Measurements from ENCODE around the gene LMBR1.

LMBR1 gene

DNA sequence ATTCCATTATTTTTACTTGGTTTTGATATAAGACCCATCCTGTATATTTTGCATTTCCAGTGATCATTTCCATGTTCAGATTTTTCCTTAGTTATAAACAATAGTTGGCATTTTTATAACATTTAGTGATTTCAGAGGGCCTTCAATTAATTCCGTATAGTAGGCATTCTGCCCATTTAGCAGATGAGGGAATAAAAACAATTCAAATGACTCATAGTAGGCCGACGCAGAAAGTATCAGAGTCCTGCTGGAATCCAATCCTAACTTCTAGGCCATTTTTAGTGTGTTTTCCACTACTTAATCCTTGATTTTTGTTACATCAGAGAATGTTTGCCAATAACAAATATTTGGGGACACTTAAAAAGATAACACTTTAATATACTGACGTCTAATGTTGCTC, 237.0 kb downstream of the LMBR1 start:
- Histone ChIP-seq H3K9me3 (ENCODE audit: severe bottlenecking) (no peaks in the 10 kb centered on the region), H3K27me3 (ENCODE audit: insufficient read depth, low read depth, severe bottlenecking) (no peaks in the 10 kb centered on the region), H3K4me3 (ENCODE audit: low read depth, low read length) (no peak overlapping the region), H3K36me3 (no peaks in the 10 kb centered on the region), H3K27ac (no peak overlapping the region)
- no peak for DNase-seq
- TF ChIP-seq, protein P1, sequence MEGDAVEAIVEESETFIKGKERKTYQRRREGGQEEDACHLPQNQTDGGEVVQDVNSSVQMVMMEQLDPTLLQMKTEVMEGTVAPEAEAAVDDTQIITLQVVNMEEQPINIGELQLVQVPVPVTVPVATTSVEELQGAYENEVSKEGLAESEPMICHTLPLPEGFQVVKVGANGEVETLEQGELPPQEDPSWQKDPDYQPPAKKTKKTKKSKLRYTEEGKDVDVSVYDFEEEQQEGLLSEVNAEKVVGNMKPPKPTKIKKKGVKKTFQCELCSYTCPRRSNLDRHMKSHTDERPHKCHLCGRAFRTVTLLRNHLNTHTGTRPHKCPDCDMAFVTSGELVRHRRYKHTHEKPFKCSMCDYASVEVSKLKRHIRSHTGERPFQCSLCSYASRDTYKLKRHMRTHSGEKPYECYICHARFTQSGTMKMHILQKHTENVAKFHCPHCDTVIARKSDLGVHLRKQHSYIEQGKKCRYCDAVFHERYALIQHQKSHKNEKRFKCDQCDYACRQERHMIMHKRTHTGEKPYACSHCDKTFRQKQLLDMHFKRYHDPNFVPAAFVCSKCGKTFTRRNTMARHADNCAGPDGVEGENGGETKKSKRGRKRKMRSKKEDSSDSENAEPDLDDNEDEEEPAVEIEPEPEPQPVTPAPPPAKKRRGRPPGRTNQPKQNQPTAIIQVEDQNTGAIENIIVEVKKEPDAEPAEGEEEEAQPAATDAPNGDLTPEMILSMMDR (IDR thresholded peaks at IDR 0.05; ENCODE audit: low read depth, low read length) = no peak

DNA sequence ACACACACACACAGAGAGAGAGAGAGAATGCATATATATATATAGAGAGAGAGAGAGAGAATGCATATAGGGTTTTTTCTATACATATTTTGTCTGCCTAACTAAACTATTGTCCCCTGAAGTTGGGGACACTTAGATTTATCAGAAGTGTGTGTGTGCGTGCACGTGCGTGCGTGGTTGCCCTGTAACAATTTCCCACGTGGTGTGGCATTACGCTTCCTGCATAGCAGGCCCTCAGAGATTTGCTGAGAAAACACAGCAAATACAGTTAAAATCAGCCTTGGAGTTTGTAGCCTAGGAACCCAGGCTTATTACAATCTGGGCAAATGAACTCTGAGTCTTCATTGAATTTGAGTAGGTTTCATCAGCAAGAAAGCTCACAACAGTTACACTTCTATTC, 237.7 kb downstream of the LMBR1 start:
- H3K36me3 ChIP-seq = no peaks in the 10 kb centered on the region
- DNase-seq = no peak
- H3K27me3 ChIP-seq (ENCODE audit: insufficient read depth, low read depth, severe bottlenecking) = no peaks in the 10 kb centered on the region
- no peak overlapping the region for H3K27ac ChIP-seq
- TF ChIP-seq, protein P1 (IDR thresholded peaks at IDR 0.05; ENCODE audit: low read depth, low read length) = no peak
- H3K9me3 ChIP-seq (ENCODE audit: severe bottlenecking) = no peaks in the 10 kb centered on the region
- H3K4me3 ChIP-seq (ENCODE audit: low read depth, low read length) = no peak overlapping the region

DNA sequence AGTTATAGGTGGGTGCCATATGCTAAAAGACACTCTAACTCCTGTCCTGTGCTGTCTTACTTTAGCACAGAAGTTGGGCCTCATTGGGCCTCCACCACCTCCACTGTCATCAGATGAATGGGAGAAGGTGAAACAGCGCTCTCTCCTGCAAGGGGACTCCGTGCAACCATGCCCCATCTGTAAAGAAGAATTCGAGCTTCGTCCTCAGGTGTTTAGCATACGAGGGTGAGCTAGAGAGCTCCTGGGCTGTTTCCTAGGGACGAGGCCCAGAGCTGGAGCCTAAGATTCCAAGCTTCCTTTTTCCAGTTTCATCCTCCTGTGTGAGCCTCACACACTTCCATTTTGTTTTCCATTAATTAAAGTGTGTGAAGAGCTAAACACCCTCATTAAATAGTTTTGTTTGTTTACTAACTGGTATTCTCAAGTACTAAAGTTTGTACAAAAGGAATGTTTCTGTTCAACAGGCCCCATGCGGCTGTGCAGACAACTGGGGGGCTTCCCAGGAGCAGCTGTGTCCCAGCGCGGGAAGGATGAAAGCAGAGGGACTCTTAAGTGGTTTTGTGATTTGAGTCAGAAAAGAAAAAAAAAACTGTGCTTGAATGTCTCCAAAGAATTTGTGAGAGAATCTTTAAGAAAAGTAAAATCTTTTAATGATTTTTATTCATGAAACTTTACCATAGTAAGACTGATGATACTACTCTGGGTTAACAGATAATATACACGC, 238.3 kb downstream of the LMBR1 start:
- no peak for DNase-seq
- Histone ChIP-seq H3K4me3 (ENCODE audit: low read depth, low read length) (no peak overlapping the region), H3K27ac (no peak overlapping the region), H3K9me3 (ENCODE audit: severe bottlenecking) (no peaks in the 10 kb centered on the region), H3K36me3 (no peaks in the 10 kb centered on the region), H3K27me3 (ENCODE audit: insufficient read depth, low read depth, severe bottlenecking) (no peaks in the 10 kb centered on the region)
- TF ChIP-seq, protein P1 (IDR thresholded peaks at IDR 0.05; ENCODE audit: low read depth, low read length) = no peak

DNA sequence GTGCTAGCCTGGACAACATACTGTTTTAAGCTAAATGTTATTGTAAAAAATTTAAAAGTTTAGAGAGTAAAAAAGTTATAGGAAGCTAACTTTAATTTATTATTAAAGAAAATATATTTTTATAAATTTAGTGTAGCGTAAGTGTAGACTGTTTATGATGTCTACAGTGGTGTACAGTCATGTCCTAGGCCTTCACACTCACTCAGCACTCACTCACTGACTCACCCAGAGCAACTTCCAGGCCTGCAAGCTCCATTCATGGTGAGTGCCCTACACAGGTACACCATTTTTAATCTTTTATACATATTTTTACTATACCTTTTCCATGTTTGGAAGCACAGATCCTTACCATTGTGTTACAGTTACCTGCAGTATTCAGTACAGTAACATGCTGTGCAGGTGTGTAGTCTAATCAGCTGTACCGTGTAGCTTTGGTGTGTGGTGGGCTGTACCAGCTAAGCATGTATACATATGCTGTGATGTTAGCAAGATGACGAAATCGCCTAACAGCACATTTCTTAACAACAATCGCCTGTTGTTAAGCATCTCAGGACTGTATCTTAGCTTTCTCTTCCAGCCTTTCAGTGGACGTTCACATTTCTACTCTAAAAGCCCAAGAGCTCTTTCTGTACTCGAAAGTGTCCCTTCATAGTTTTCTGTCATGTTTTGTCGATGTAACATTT, 240.0 kb downstream of the LMBR1 start:
- Histone ChIP-seq H3K36me3 (no peaks in the 10 kb centered on the region), H3K27ac (no peak overlapping the region), H3K27me3 (ENCODE audit: insufficient read depth, low read depth, severe bottlenecking) (no peaks in the 10 kb centered on the region), H3K9me3 (ENCODE audit: severe bottlenecking) (no peaks in the 10 kb centered on the region), H3K4me3 (ENCODE audit: low read depth, low read length) (no peak overlapping the region)
- TF ChIP-seq, protein P1 (IDR thresholded peaks at IDR 0.05; ENCODE audit: low read depth, low read length) = no peak
- no peak for DNase-seq

DNA sequence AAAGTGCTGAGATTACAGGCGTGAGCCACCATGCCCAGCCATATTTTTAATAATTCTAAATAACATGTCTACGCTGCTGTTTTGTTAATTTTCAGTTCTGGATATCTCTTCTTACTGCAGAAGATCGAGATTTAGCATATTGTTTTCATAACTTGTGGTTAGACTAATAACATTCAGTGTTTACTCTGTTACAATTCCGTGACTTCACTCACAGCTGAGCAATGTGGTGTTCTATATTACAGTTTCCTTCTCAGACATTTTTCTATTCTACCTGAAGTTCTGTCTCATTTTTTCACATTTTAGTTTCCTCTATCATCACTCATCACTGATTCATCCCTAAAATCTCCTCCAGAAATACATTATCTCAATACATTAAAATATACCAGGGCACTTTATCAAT, 241.5 kb downstream of the LMBR1 start:
- H3K27ac ChIP-seq = no peak overlapping the region
- H3K4me3 ChIP-seq (ENCODE audit: low read depth, low read length) = no peak overlapping the region
- TF ChIP-seq, protein P1 (IDR thresholded peaks at IDR 0.05; ENCODE audit: low read depth, low read length) = no peak
- no peak for DNase-seq
- H3K9me3 ChIP-seq (ENCODE audit: severe bottlenecking) = peaks cover 3% of the 10 kb centered on the region
- H3K27me3 ChIP-seq (ENCODE audit: insufficient read depth, low read depth, severe bottlenecking) = no peaks in the 10 kb centered on the region
- no peaks in the 10 kb centered on the region for H3K36me3 ChIP-seq

All from WERI-Rb-1 (cell line).